Activated T-cell treated with anti-CD3 and anti-CD28 coated beads, Interleukin-2, amount 50 U/mL, for 1 hour (primary cell): ENCODE measurements around the gene NFATC2.

Experiments used
- DNase-seq: peaks from one replicate; pipeline ENCODE4 v3.0.0-alpha.2; 2020

NFATC2 gene

GRCh38 chr20:51447097-51447764 lies 95.3 kb downstream of the NFATC2 start:
- no peak for DNase-seq

- no peak for DNase-seq
These were observed 95.9 kb downstream of the NFATC2 start for GRCh38 chr20:51446656-51447055.

- no peak for DNase-seq
These were observed 96.3 kb downstream of the NFATC2 start for GRCh38 chr20:51446230-51446629.

GRCh38 chr20:51445591-51445990 lies 96.9 kb downstream of the NFATC2 start:
- DNase-seq = no peak

- DNase-seq = no peak
These were observed 97.5 kb downstream of the NFATC2 start for GRCh38 chr20:51444922-51445438.

- no peak for DNase-seq
These were observed 98.1 kb downstream of the NFATC2 start for GRCh38 chr20:51444467-51444866.

- DNase-seq = no peak
These were observed 99.9 kb downstream of the NFATC2 start for GRCh38 chr20:51442602-51443001.

- no peak for DNase-seq
These were observed 101.9 kb downstream of the NFATC2 start for GRCh38 chr20:51440589-51440988.

- DNase-seq = no peak
These were observed 103.3 kb downstream of the NFATC2 start for GRCh38 chr20:51439160-51439689.

GRCh38 chr20:51438136-51438535 lies 104.4 kb downstream of the NFATC2 start:
- DNase-seq = no peak

GRCh38 chr20:51437182-51437924 lies 105.2 kb downstream of the NFATC2 start:
- DNase-seq = no peak

GRCh38 chr20:51434580-51435247 lies 107.8 kb downstream of the NFATC2 start:
- DNase-seq = no peak

- DNase-seq = no peak
These were observed 108.5 kb downstream of the NFATC2 start for GRCh38 chr20:51434026-51434425.

- no peak for DNase-seq
These were observed 109.6 kb downstream of the NFATC2 start for GRCh38 chr20:51432875-51433274.

GRCh38 chr20:51432251-51432784 lies 110.2 kb downstream of the NFATC2 start:
- no peak for DNase-seq

GRCh38 chr20:51431321-51431720 lies 111.2 kb downstream of the NFATC2 start:
- DNase-seq = no peak

GRCh38 chr20:51430198-51430950 lies 112.1 kb downstream of the NFATC2 start:
- DNase-seq = no peak

GRCh38 chr20:51429696-51430095 lies 112.8 kb downstream of the NFATC2 start:
- no peak for DNase-seq

- no peak for DNase-seq
These were observed 113.4 kb downstream of the NFATC2 start for GRCh38 chr20:51429144-51429482.

GRCh38 chr20:51428401-51429143 lies 113.9 kb downstream of the NFATC2 start:
- DNase-seq = no peak

- no peak for DNase-seq
These were observed 114.7 kb downstream of the NFATC2 start for GRCh38 chr20:51427651-51428291.
